ENCODE results near the gene NFU1. TPM values are rescaled to one million over a fixed set of nuclear protein-coding genes. Genes with fewer than 3 reads are reported as not detected.
A peak's percentile ranks its signal among the peaks of the same experiment; 100 is the strongest.

The NFU1 gene
- total RNA-seq, 3 donors from 2014 or later = 46.1 to 69.9 (median 49.8) TPM

DNA sequence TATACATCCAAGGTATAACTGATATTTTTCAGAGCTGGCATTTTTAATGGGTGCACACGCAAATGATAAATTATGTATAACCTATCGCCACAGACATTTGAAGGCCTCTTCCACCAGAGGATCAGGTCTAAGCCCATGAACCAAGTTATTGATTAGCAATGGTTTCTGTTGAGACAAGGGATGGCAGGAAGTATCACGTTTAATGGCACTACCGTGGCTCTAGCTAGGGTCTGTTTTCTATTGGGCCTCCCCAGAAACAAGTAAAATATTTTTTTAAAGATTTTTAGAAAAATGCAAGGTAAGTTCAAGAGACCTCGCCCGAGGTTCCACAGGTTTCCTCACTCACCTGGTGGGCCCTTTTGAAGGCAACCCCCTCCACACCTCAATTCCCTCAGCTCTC, 50.9 kb downstream of the NFU1 start:
- intact Hi-C loops (cut with DNase I; ENCODE audit: low total_unique reads) = no loop called here
- H3K4me1 ChIP-seq = no peaks in the 10 kb centered on the region
- H3K27ac ChIP-seq = peak overlapping the region; percentile 88 to 93
- no peaks in the 10 kb centered on the region for H3K36me3 ChIP-seq
- no peak for DNase-seq (ENCODE audit: low spot score in 2 of 2)
- H3K4me3 ChIP-seq = peak overlapping the region; percentile 84 to 99 (median 95)
- H3K27me3 ChIP-seq = no peaks in the 10 kb centered on the region
- H3K9me3 ChIP-seq = no peaks in the 10 kb centered on the region
- TF ChIP-seq, protein P1, sequence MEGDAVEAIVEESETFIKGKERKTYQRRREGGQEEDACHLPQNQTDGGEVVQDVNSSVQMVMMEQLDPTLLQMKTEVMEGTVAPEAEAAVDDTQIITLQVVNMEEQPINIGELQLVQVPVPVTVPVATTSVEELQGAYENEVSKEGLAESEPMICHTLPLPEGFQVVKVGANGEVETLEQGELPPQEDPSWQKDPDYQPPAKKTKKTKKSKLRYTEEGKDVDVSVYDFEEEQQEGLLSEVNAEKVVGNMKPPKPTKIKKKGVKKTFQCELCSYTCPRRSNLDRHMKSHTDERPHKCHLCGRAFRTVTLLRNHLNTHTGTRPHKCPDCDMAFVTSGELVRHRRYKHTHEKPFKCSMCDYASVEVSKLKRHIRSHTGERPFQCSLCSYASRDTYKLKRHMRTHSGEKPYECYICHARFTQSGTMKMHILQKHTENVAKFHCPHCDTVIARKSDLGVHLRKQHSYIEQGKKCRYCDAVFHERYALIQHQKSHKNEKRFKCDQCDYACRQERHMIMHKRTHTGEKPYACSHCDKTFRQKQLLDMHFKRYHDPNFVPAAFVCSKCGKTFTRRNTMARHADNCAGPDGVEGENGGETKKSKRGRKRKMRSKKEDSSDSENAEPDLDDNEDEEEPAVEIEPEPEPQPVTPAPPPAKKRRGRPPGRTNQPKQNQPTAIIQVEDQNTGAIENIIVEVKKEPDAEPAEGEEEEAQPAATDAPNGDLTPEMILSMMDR (IDR thresholded peaks at IDR 0.05) = no peak
- TF ChIP-seq POLR2AphosphoS5 (IDR thresholded peaks at IDR 0.05) (no peak), POLR2A (IDR thresholded peaks at IDR 0.05) (no peak)

DNA sequence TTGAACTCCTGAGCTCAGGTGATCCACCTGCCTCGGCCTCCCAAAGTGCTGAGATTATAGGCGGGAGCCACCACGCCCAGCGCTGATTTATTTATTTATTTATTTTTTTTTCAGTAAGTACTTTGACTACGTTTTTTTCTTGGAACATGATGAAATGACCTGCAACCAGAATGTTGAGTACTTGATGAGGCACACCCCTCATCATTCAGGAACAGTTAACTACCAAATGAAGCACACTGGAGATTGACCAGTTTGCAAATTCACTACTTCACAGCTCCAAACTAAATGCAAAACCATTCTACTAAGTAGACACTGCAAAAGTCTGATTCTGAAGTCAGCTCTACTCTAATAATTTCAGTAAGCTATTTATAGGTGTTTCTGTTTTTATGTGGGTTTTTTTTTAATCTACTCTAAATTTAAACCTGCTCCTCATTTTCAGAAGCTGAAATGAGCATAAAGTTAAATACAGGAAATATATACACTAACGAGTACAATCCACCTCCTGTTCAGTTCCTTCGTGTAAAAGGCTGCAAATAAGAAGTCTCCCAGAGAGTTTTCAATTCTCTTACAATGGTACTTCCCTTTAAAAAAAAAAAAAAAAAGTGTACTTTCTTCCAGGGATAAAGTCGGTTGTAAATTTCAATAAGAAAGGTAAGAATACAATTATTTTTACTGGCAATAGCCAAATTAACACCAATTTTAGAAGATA, 51.6 kb downstream of the NFU1 start:
- Histone ChIP-seq H3K27me3 (no peaks in the 10 kb centered on the region), H3K36me3 (no peaks in the 10 kb centered on the region), H3K4me3 (peak overlapping the region; percentile 84 to 99 (median 95)), H3K4me1 (no peaks in the 10 kb centered on the region), H3K27ac (peak overlapping the region in 1 of 2 donors; percentile 88), H3K9me3 (no peaks in the 10 kb centered on the region)
- TF ChIP-seq POLR2A (IDR thresholded peaks at IDR 0.05) (no peak), POLR2AphosphoS5 (IDR thresholded peaks at IDR 0.05) (no peak)
- TF ChIP-seq, protein P1 (IDR thresholded peaks at IDR 0.05) = no peak
- intact Hi-C loops (cut with DNase I; ENCODE audit: low total_unique reads) = no loop called here
- no peak for DNase-seq (ENCODE audit: low spot score in 2 of 2)

DNA sequence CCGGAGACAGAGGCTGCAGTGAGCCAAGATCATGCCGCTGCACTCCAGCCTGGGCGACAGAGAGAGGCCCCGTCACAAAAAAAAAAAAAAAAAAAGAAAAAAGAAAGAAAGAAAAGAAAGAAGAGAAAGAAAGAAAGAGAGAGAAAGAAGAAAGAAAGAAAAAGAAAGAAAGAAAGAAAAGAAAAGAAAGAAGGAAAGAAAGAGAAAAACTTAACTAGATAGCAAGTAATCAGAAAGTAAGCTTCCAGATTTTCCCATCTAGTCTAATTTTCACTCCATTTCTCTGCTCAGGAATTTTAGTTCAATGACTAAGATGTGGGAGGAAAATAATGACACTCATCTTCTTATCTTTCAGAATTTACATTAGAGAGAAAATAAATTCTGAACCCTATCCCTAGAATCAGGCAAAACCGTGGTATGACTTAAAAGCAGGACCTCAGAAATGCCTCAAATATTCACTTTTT, 52.6 kb downstream of the NFU1 start:
- no peaks in the 10 kb centered on the region for H3K4me1 ChIP-seq
- no peaks in the 10 kb centered on the region for H3K9me3 ChIP-seq
- intact Hi-C loops (cut with DNase I; ENCODE audit: low total_unique reads) = no loop called here
- TF ChIP-seq POLR2A (IDR thresholded peaks at IDR 0.05) = no peak
- TF ChIP-seq, protein P1 (IDR thresholded peaks at IDR 0.05) = no peak
- no peak for TF ChIP-seq POLR2AphosphoS5 (IDR thresholded peaks at IDR 0.05)
- no peak overlapping the region for H3K27ac ChIP-seq
- no peak for DNase-seq (ENCODE audit: low spot score in 2 of 2)
- H3K27me3 ChIP-seq = no peaks in the 10 kb centered on the region
- H3K36me3 ChIP-seq = no peaks in the 10 kb centered on the region
- no peak overlapping the region for H3K4me3 ChIP-seq

DNA sequence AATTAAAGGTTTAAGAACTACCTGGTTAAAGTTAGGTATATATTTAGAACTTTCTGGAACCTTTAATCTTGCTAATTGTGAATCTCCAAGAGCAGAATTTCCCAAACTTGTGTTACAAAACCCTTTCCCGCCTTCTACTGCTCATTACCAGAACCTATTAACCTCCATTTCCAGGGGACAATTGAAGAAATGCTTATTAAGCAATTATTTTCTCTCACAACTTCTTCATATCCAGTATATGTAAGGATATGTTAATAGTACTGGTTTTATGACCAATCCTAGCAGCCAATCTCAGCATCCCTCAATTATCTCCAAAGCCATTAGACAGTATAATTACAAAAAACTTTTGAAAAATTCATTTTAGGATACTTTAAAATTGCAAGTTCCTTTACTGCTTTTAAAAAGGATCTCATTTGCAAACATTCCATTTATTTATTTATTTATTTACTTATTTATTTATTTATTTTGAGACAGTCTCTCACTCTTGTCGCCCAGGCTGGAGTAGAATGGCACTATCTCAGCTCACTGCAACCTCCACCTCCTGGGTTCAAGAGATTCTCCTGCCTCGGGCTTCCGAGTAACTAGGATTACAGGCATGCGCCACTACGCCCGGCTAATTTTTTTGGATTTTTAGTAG, 53.9 kb downstream of the NFU1 start:
- intact Hi-C loops (cut with DNase I; ENCODE audit: low total_unique reads) = no loop called here
- H3K27me3 ChIP-seq = no peaks in the 10 kb centered on the region
- DNase-seq (ENCODE audit: low spot score in 2 of 2) = no peak
- H3K9me3 ChIP-seq = no peaks in the 10 kb centered on the region
- TF ChIP-seq POLR2AphosphoS5 (IDR thresholded peaks at IDR 0.05) = no peak
- no peak for TF ChIP-seq POLR2A (IDR thresholded peaks at IDR 0.05)
- TF ChIP-seq, protein P1 (IDR thresholded peaks at IDR 0.05) = no peak
- H3K27ac ChIP-seq = no peak overlapping the region
- H3K36me3 ChIP-seq = no peaks in the 10 kb centered on the region
- no peak overlapping the region for H3K4me3 ChIP-seq
- H3K4me1 ChIP-seq = no peaks in the 10 kb centered on the region

DNA sequence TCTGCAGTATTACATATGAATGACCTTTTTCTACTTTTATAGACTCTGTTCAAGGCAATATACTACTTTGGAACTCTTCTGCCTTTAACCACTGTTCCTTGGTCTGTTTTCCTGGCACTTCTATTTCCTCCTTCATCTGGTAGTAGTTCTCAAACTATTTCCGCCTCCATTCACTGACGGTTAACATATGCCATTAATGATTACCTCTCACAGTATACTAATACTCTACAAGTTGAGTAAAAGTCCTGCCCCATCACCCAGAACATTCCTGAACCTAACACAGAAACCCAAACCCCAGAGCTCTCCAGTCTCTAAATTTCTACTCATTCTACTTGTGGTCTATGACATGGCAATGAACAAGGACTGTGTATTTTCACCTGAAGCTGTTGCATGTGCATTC, 54.7 kb downstream of the NFU1 start:
- intact Hi-C loops (cut with DNase I; ENCODE audit: low total_unique reads) = no loop called here
- no peak overlapping the region for H3K27ac ChIP-seq
- DNase-seq (ENCODE audit: low spot score in 2 of 2) = no peak

More for the DNA sequence above, 54.7 kb downstream of the NFU1 start:
- Histone ChIP-seq H3K4me1 (no peaks in the 10 kb centered on the region), H3K4me3 (no peak overlapping the region), H3K27me3 (no peaks in the 10 kb centered on the region), H3K36me3 (no peaks in the 10 kb centered on the region), H3K9me3 (no peaks in the 10 kb centered on the region)
- TF ChIP-seq POLR2A (IDR thresholded peaks at IDR 0.05) (no peak), POLR2AphosphoS5 (IDR thresholded peaks at IDR 0.05) (no peak)
- TF ChIP-seq, protein P1 (IDR thresholded peaks at IDR 0.05) = no peak
